ENCODE data around the gene DAW1. TPM values are rescaled to one million over a fixed set of nuclear protein-coding genes. Genes with fewer than 3 reads are reported as not detected.

Gene DAW1
- 1.6 TPM for total RNA-seq (ENCODE audit: unreplicated experiment)
- long read RNA-seq, partial matches to known transcripts, result 0 of 1 reads
- long read RNA-seq, other reads (novel, unspliced or antisense), result 1 of 1 reads

- Mint-ChIP-seq H3K9me3 (ENCODE audit: unreplicated experiment) (no peaks in the 10 kb centered on the region), H3K36me3 (ENCODE audit: low read depth, unreplicated experiment) (peaks cover 4% of the 10 kb centered on the region), H3K4me3 (ENCODE audit: unreplicated experiment) (peak within 1 kb of the TSS; percentile 43), H3K4me1 (ENCODE audit: unreplicated experiment) (peaks cover 14% of the 10 kb centered on the region), H3K27ac (ENCODE audit: unreplicated experiment) (no peak within 1 kb of the TSS), H3K27me3 (ENCODE audit: unreplicated experiment) (peaks cover 3% of the 10 kb centered on the region)
- DNase-seq (ENCODE audit: low spot score), result peak; percentile 85
- TF ChIP-seq CTCF (IDR thresholded peaks at IDR 0.05; ENCODE audit: unreplicated experiment), result no peak
These were observed at the start of gene DAW1 for GRCh38 chr2:227871375-227871791. Gene DAW1 (plus strand): TSS chr2:227871631. CDS start chr2:227871690, 59 bp downstream.

- Mint-ChIP-seq H3K9me3 (ENCODE audit: unreplicated experiment) (no peaks in the 10 kb centered on the region), H3K36me3 (ENCODE audit: low read depth, unreplicated experiment) (no peaks in the 10 kb centered on the region), H3K27ac (ENCODE audit: unreplicated experiment) (no peak overlapping the region), H3K4me1 (ENCODE audit: unreplicated experiment) (no peaks in the 10 kb centered on the region), H3K27me3 (ENCODE audit: unreplicated experiment) (no peaks in the 10 kb centered on the region), H3K4me3 (ENCODE audit: unreplicated experiment) (no peak overlapping the region)
- TF ChIP-seq CTCF (IDR thresholded peaks at IDR 0.05; ENCODE audit: unreplicated experiment), result no peak
- DNase-seq (ENCODE audit: low spot score), result no peak
These were observed 48.9 kb upstream of the DAW1 start for GRCh38 chr2:227822416-227823003.

GRCh38 chr2:227823922-227824321, 47.5 kb upstream of the DAW1 start:
- Mint-ChIP-seq H3K27me3 (ENCODE audit: unreplicated experiment) (no peaks in the 10 kb centered on the region), H3K36me3 (ENCODE audit: low read depth, unreplicated experiment) (no peaks in the 10 kb centered on the region), H3K4me3 (ENCODE audit: unreplicated experiment) (no peak overlapping the region), H3K27ac (ENCODE audit: unreplicated experiment) (no peak overlapping the region), H3K9me3 (ENCODE audit: unreplicated experiment) (no peaks in the 10 kb centered on the region), H3K4me1 (ENCODE audit: unreplicated experiment) (no peaks in the 10 kb centered on the region)
- no peak for DNase-seq (ENCODE audit: low spot score)
- TF ChIP-seq CTCF (IDR thresholded peaks at IDR 0.05; ENCODE audit: unreplicated experiment), result no peak

GRCh38 chr2:227824711-227825110, 46.7 kb upstream of the DAW1 start:
- TF ChIP-seq CTCF (IDR thresholded peaks at IDR 0.05; ENCODE audit: unreplicated experiment), result no peak
- Mint-ChIP-seq H3K36me3 (ENCODE audit: low read depth, unreplicated experiment) (no peaks in the 10 kb centered on the region), H3K4me3 (ENCODE audit: unreplicated experiment) (no peak overlapping the region), H3K4me1 (ENCODE audit: unreplicated experiment) (no peaks in the 10 kb centered on the region), H3K27me3 (ENCODE audit: unreplicated experiment) (no peaks in the 10 kb centered on the region), H3K9me3 (ENCODE audit: unreplicated experiment) (no peaks in the 10 kb centered on the region), H3K27ac (ENCODE audit: unreplicated experiment) (no peak overlapping the region)
- no peak for DNase-seq (ENCODE audit: low spot score)

- TF ChIP-seq CTCF (IDR thresholded peaks at IDR 0.05; ENCODE audit: unreplicated experiment), result no peak
- DNase-seq (ENCODE audit: low spot score), result no peak
- H3K36me3 Mint-ChIP-seq (ENCODE audit: low read depth, unreplicated experiment), result no peaks in the 10 kb centered on the region
- no peaks in the 10 kb centered on the region for H3K9me3 Mint-ChIP-seq (ENCODE audit: unreplicated experiment)
- H3K27me3 Mint-ChIP-seq (ENCODE audit: unreplicated experiment), result no peaks in the 10 kb centered on the region
- H3K4me1 Mint-ChIP-seq (ENCODE audit: unreplicated experiment), result no peaks in the 10 kb centered on the region
- H3K27ac Mint-ChIP-seq (ENCODE audit: unreplicated experiment), result no peak overlapping the region
- H3K4me3 Mint-ChIP-seq (ENCODE audit: unreplicated experiment), result no peak overlapping the region
These were observed 45.4 kb upstream of the DAW1 start for GRCh38 chr2:227826019-227826521.

Data from endothelial cell (in vitro differentiated cells).